GM18861 (cell line): Measurements from ENCODE around the gene ZNF511.

Source experiments
- ATAC-seq: cut with Tn5 transposase; IDR thresholded peaks from one replicate; pipeline ENCODE4 v1.9.1; 2021; ENCODE audit not compliant: unreplicated experiment

The ZNF511 gene

GRCh38 chr10:133274751-133275683, 33.7 kb upstream of the ZNF511 start:
- ATAC-seq = peak; percentile 38

DNA sequence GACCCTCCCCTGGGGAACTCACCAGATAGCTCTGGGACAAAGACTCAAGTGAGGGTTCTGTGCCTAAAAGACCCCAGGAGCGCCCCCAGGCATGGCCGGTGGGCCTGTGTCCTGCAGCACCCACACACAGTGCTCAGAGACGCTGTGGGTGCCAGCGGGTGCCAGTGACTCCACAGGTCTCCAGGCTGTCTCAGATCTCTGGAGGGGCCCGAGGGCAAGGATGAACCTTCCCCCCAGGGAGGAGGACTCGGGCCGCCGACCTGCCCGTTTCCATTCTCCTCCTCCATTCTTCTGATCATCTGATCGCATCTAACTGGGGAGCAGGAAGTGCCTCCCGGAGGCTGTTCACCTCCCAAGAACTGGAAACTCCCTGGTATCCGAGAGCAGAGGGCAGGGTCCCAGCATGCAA, 33.0 kb upstream of the ZNF511 start:
- peak; percentile 27 for ATAC-seq

DNA sequence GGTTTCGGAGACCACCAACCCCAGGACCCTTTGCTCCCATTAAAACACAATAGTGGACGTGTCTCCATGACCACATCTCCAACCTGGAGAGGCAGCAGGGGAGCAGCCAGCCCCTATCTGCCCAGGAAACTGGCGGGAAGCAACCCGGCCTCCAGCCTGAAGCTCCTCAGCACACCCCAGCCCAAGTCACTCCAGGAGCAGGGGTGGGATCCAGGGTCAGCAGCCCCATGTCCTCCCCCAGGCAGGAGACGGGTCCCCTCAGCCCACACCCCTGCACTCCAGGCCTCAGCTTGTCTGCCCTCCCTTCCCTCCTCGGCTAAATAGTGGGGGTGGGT, 32.6 kb upstream of the ZNF511 start:
- ATAC-seq = no peak

- peak; percentile 38 for ATAC-seq
These were observed 32.1 kb upstream of the ZNF511 start, which contains the start of gene ADAM8 for GRCh38 chr10:133276435-133277201. ADAM8 (minus strand) TSS chr10:133276868; CDS start chr10:133276817, 51 bp downstream.

GRCh38 chr10:133277277-133277992, 31.3 kb upstream of the ZNF511 start:
- no peak for ATAC-seq

DNA sequence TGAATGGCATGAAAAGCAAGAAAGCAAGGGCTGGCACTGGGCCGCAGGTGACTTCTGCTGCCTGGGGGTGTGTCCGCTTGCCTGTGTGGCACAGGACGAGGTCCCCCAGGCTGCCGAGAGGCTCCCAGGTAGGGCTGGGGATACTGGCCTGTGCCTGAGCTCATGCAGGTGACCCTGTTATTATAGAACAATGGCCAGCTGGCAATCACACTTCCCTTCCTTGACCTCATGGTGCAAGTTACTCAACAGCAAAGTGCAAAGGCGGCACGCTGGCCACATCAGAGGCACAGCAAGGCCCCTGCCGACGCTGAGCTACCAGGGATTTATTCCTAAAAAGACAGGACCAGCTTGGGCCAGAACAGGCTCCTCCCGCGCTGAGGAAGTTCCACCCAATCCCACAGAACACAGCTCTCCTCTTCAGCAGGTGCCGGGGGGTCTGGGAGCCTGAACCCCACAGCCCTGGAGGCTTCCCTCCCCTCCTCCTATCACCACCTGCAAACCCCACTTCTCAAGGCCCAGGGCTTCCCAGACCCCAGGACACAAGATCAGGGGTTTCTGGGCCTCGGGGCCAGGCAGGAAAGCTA, 30.6 kb upstream of the ZNF511 start:
- ATAC-seq = no peak

GRCh38 chr10:133278577-133279265, 30.0 kb upstream of the ZNF511 start:
- peak; percentile 41 for ATAC-seq

GRCh38 chr10:133279326-133280226, 29.1 kb upstream of the ZNF511 start:
- no peak for ATAC-seq

- no peak for ATAC-seq
These were observed 28.2 kb upstream of the ZNF511 start for GRCh38 chr10:133280391-133281059.

DNA sequence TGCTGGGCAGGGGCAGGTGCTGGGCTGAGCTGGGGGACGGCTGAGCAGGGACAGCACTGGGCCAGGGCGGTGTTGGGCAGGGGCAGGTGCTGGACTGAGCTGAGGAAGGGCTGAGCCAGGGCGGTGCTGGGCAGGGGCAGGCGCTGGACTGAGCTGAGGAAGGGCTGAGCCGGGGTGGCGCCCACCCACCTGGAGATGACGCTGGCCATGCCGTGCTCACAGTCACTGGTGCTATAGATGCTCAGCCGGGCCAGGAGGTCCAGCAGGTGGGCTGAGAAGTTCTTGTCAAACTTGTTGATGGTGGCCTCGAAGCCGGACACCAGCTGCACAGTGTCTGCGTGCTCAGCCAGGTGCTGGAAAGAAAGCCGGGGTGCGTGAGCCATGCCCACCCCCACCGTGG, 27.6 kb upstream of the ZNF511 start:
- no peak for ATAC-seq

- ATAC-seq = no peak
These were observed 26.9 kb upstream of the ZNF511 start for GRCh38 chr10:133281628-133282372.

GRCh38 chr10:133282846-133283390, 25.8 kb upstream of the ZNF511 start:
- ATAC-seq = no peak

GRCh38 chr10:133283931-133284330, 24.8 kb upstream of the ZNF511 start:
- ATAC-seq = no peak

- ATAC-seq = no peak
These were observed 23.5 kb upstream of the ZNF511 start for GRCh38 chr10:133285217-133285616.

DNA sequence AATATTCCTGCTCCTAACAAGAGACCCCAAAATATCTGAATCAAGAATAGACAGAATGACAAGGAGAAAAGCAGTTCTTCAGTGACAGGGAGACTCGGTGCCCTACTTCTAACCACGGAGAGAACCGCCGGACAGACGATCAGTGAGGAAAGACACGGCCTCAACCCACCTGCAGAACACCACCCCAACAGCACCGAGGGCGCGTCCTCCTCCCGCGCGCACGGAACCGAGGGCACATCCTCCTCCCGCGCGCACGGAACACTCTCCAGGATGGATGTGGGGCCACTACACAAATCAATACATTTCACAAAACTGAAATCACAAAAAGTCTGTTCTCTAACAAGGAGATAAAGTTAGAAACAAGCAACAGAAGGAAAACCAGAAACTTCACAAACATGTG, 22.3 kb upstream of the ZNF511 start:
- ATAC-seq = no peak

GRCh38 chr10:133287832-133288500, 20.7 kb upstream of the ZNF511 start:
- ATAC-seq = no peak

GRCh38 chr10:133289761-133290160, 19.0 kb upstream of the ZNF511 start:
- ATAC-seq = no peak
